WTC11 (cell line): ENCODE results near the gene TRPM2.

Experiments
- ARID4B ChIP-seq: sonication (generic); formaldehyde crosslinking; IDR thresholded peaks from 2 replicates; pipeline ENCODE4 v1.8.0; 2023; ENCODE audit warnings: missing genetic modification reagents, mild to moderate bottlenecking, borderline replicate concordance
- CREB1 ChIP-seq: sonication (generic); formaldehyde crosslinking; IDR thresholded peaks from 2 replicates; pipeline ENCODE4 v1.8.0; 2023; ENCODE audit warnings: mild to moderate bottlenecking, missing genetic modification reagents
- CTCF ChIP-seq: fragments of 200-600 bp; IDR thresholded peaks from 2 replicates; pipeline ENCODE4 v1.8.0; 2022; ENCODE audit warnings: antibody characterized with exemption
- NFATC4 ChIP-seq: fragments of 250-450 bp; sonication (Bioruptor Pico); IDR thresholded peaks from 2 replicates; pipeline ENCODE4 v1.9.0; 2021; ENCODE audit warnings: mild to moderate bottlenecking
- NFE2L1 ChIP-seq: sonication (generic); formaldehyde crosslinking; IDR thresholded peaks from 2 replicates; pipeline ENCODE4 v1.8.1; 2023; ENCODE audit warnings: missing genetic modification reagents
- NFYB ChIP-seq: sonication (generic); formaldehyde crosslinking; conservative IDR thresholded peaks from 2 replicates; pipeline ENCODE4 v1.8.0; 2022; ENCODE audit warnings: low read depth, missing genetic modification reagents
- STAT6 ChIP-seq: sonication (generic); formaldehyde crosslinking; conservative IDR thresholded peaks from 2 replicates; pipeline ENCODE4 v1.8.1; 2023; ENCODE audit warnings: mild to moderate bottlenecking, low read depth, missing genetic modification reagents, moderate library complexity
- TEAD4 ChIP-seq: sonication (generic); formaldehyde crosslinking; IDR thresholded peaks from 2 replicates; pipeline ENCODE4 v1.8.0; 2022; ENCODE audit warnings: mild to moderate bottlenecking, missing genetic modification reagents
- TP53 ChIP-seq: sonication (generic); formaldehyde crosslinking; IDR thresholded peaks from 2 replicates; pipeline ENCODE4 v1.8.1; 2023; ENCODE audit warnings: mild to moderate bottlenecking, missing genetic modification reagents
- TF ChIP-seq, protein P1 (sequence below): sonication (generic); formaldehyde crosslinking; IDR thresholded peaks from 2 replicates; pipeline ENCODE4 v1.8.1; 2023; ENCODE audit warnings: mild to moderate bottlenecking, missing genetic modification reagents, moderate library complexity

- TF ChIP-seq CTCF: no peak
- TF ChIP-seq NFE2L1 (CRISPR knock-in tag): no peak
- TF ChIP-seq ARID4B (CRISPR knock-in tag): no peak
- TF ChIP-seq STAT6 (CRISPR knock-in tag): no peak
- no peak for TF ChIP-seq NFATC4 (CRISPR knock-in tag)
- TF ChIP-seq, protein P1, sequence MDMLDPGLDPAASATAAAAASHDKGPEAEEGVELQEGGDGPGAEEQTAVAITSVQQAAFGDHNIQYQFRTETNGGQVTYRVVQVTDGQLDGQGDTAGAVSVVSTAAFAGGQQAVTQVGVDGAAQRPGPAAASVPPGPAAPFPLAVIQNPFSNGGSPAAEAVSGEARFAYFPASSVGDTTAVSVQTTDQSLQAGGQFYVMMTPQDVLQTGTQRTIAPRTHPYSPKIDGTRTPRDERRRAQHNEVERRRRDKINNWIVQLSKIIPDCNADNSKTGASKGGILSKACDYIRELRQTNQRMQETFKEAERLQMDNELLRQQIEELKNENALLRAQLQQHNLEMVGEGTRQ: no peak
- no peak for TF ChIP-seq NFYB (CRISPR knock-in tag)
- TF ChIP-seq TEAD4: no peak
- TF ChIP-seq TP53: no peak
- TF ChIP-seq CREB1: no peak
These were observed 42.6 kb upstream of the TRPM2 start for GRCh38 chr21:44310628-44311507.
